Brain microvascular endothelial cell (primary cell): Measurements from ENCODE around the gene HRH2.

Source experiments
- DNase-seq: peaks from one replicate; pipeline ENCODE4 v3.0.0-alpha.2; 2020
- H3K27ac ChIP-seq: fragments of 250-450 bp; sonication (Bioruptor Pico); 2 replicates; pipeline ENCODE4 v1.5.1; 2020; ENCODE audit warnings: mild to moderate bottlenecking, moderate library complexity
- H3K27me3 ChIP-seq: fragments of 250-450 bp; sonication (Bioruptor Pico); replicated peaks from 2 replicates; pipeline ENCODE4 v1.5.1; 2020; ENCODE audit warnings: mild to moderate bottlenecking
- H3K36me3 ChIP-seq: fragments of 250-450 bp; sonication (Bioruptor Pico); replicated peaks from 2 replicates; pipeline ENCODE4 v1.5.1; 2020; ENCODE audit warnings: mild to moderate bottlenecking
- H3K4me3 ChIP-seq: 2 replicates; pipeline ENCODE4 v1.5.1; 2011; ENCODE audit warnings: low read depth, mild to moderate bottlenecking, control low read depth, low read length, moderate library complexity
- CTCF ChIP-seq: IDR thresholded peaks from 2 replicates; pipeline ENCODE4 v1.5.1; 2011; ENCODE audit warnings: low read depth, mild to moderate bottlenecking, moderate library complexity, low read length, control low read depth, inconsistent platforms; ENCODE audit errors: missing control alignments
- in situ Hi-C: cut with HindIII; loops from 2 replicates; pipeline ENCODE4 v1.10.0; 2017; ENCODE audit warnings: low sequenced_read_pairs, low pct_ligation_motif_present

The HRH2 gene

GRCh38 chr5:175671013-175671412 is 13.1 kb downstream of the HRH2 start:
- in situ Hi-C loops = no loop called here
- H3K4me3 ChIP-seq = no peak overlapping the region

DNA sequence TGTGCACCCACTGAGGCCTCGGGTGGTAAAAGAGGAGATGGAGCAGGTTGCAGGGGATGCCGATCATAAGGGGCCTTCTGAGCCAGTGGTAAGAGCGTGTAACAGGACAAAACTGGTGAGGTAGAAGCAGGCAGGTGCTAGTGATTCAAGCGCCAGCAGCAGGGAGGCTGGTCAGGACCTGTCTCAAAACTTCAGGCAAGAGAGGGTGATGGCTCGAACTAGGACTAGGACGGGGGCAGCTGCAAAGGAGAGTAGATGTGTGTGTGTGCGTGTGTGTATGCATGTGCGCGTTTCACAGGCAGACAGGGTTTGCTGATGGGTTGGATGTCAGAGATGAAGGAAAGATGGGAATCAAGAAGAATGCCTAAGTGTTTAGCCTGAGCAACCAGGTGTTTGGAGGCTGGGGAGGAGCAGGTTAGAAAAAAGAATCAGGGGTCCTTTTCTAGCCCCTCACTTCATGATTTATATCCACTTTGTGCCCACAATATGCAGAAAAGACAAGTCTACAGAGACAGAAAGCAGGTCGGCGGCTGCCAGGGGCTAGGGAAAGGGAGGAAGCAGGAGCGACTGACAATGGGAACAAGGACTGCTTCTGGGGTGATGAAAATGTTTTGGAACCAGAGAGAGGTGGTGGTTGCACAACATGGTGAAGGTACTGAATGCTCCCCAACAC is 15.2 kb downstream of the HRH2 start:
- Histone ChIP-seq H3K27me3 (no peaks in the 10 kb centered on the region), H3K4me3 (no peak overlapping the region), H3K27ac (no peak overlapping the region), H3K36me3 (no peaks in the 10 kb centered on the region)
- DNase-seq = no peak
- no peak for TF ChIP-seq CTCF
- in situ Hi-C loops = no loop called here

More at GRCh38 chr5:175671013-175671412, 13.1 kb downstream of the HRH2 start:
- H3K27me3 ChIP-seq = no peaks in the 10 kb centered on the region
- no peaks in the 10 kb centered on the region for H3K36me3 ChIP-seq
- TF ChIP-seq CTCF = no peak
- no peak for DNase-seq
- H3K27ac ChIP-seq = no peak overlapping the region

DNA sequence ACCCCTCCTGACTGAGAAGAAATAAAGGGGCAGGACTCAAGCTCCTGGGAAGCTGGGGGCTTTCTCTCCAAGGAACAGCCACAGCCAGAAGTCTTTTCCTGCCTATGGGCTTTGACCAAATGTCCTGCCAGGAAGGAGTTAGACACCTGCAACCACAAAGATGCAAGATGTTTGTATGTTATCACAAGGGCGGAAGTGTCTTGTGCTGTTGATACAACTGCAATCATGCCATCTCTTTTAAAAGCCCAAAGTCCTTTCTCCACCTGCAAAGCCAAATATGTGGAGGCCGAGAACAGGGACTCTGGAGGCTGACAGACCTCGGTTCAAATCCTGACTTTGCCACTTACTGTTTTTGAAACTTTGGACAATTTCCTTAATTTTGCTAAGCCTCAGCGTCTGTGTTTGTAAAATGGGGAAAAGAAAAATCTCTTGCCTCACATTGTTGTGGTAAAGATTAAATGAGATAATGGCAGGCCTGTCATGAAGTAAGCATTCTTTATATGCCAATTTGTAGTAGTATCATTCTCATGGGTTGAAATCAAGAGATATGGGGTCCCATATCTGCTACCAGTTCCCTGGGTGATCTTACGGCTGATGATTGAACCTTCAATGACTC is 17.0 kb downstream of the HRH2 start:
- no peak for DNase-seq
- H3K4me3 ChIP-seq = no peak overlapping the region
- TF ChIP-seq CTCF = no peak
- no peaks in the 10 kb centered on the region for H3K27me3 ChIP-seq
- in situ Hi-C loops = no loop called here
- no peak overlapping the region for H3K27ac ChIP-seq
- no peaks in the 10 kb centered on the region for H3K36me3 ChIP-seq

GRCh38 chr5:175675873-175676272 is 18.0 kb downstream of the HRH2 start:
- DNase-seq = no peak
- Histone ChIP-seq H3K4me3 (no peak overlapping the region), H3K27ac (no peak overlapping the region), H3K36me3 (no peaks in the 10 kb centered on the region), H3K27me3 (no peaks in the 10 kb centered on the region)
- TF ChIP-seq CTCF = no peak
- in situ Hi-C loops = no loop called here

DNA sequence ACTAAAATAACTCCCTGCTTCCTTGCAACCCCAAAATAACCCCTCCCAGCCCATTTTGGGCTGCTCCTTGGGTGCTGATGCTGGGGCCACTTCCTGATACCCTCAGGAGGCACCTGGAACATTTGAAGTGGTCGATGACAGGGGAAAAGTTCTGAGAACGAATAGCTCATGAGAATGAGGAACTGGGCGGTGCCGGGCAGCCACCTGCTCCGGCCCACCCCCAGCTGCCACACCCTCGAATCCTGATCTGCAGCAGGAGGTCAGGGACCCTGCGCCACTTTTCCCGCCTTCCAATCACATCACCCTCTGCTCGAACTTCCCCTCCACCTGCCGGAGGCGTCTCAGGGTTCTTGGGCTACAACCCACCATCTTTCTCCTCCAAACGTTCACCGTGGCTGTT is 19.7 kb downstream of the HRH2 start:
- no peak for DNase-seq
- TF ChIP-seq CTCF = no peak
- in situ Hi-C loops = no loop called here

More for the DNA sequence above, 19.7 kb downstream of the HRH2 start:
- Histone ChIP-seq H3K27me3 (no peaks in the 10 kb centered on the region), H3K27ac (no peak overlapping the region), H3K4me3 (no peak overlapping the region), H3K36me3 (no peaks in the 10 kb centered on the region)
